Trophoblast cell (in vitro differentiated cells and primary cell): ENCODE measurements around the gene TCHP.

Source experiments
- DNase-seq, 2 donors: peaks; one replicate each; pipeline ENCODE4 v3.0.0-alpha.2; 2016
- H2AFZ ChIP-seq: 2 replicates; pipeline ENCODE4 v1.6.1; 2013; ENCODE audit warnings: low read length, moderate library complexity, mild to moderate bottlenecking; ENCODE audit not compliant: insufficient read depth, poor library complexity
- H2AK5ac ChIP-seq: 2 replicates; pipeline ENCODE4 v1.6.1; 2013; ENCODE audit warnings: mild to moderate bottlenecking, low read length
- H2BK120ac ChIP-seq: 2 replicates; pipeline ENCODE4 v1.6.1; 2013; ENCODE audit warnings: low read length, mild to moderate bottlenecking, moderate library complexity; ENCODE audit not compliant: insufficient read depth, poor library complexity
- H2BK12ac ChIP-seq: 2 replicates; pipeline ENCODE4 v1.6.1; 2013; ENCODE audit warnings: mild to moderate bottlenecking, low read length, moderate library complexity
- H2BK5ac ChIP-seq: 2 replicates; pipeline ENCODE4 v1.6.1; 2013; ENCODE audit warnings: low read length, low read depth, moderate library complexity, mild to moderate bottlenecking; ENCODE audit not compliant: poor library complexity
- H3K14ac ChIP-seq: 2 replicates; pipeline ENCODE4 v1.6.1; 2013; ENCODE audit warnings: mild to moderate bottlenecking, low read length
- H3K18ac ChIP-seq: 2 replicates; pipeline ENCODE4 v1.6.1; 2013; ENCODE audit warnings: mild to moderate bottlenecking, low read length
- H3K23ac ChIP-seq: 2 replicates; pipeline ENCODE4 v1.6.1; 2013; ENCODE audit warnings: low read length
- H3K27ac ChIP-seq: 2 replicates; pipeline ENCODE4 v1.5.1; 2013; ENCODE audit warnings: low read depth, mild to moderate bottlenecking, inconsistent platforms, low read length, moderate library complexity
- H3K27me3 ChIP-seq: 2 replicates; pipeline ENCODE4 v1.6.1; 2013; ENCODE audit warnings: inconsistent platforms, mild to moderate bottlenecking, low read length, moderate library complexity; ENCODE audit not compliant: insufficient read depth
- H3K36me3 ChIP-seq, 2 experiments: 1 replicate in 1 of 2; 2 replicates in 1 of 2; pipeline ENCODE4 v1.6.1; 2013; ENCODE audit warnings: low read length in 2 of 2, mild to moderate bottlenecking in 2 of 2, moderate library complexity in 1 of 2; ENCODE audit not compliant: insufficient read depth in 2 of 2, control insufficient read depth in 1 of 2
- H3K4ac ChIP-seq: 2 replicates; pipeline ENCODE4 v1.6.1; 2013; ENCODE audit warnings: low read depth, mild to moderate bottlenecking, low read length, moderate library complexity
- H3K4me1 ChIP-seq, 2 experiments: 1 replicate in 1 of 2; 2 replicates in 1 of 2; pipeline ENCODE4 v1.6.1; 2013; ENCODE audit warnings: low read length in 2 of 2, mild to moderate bottlenecking in 2 of 2, moderate library complexity in 1 of 2; ENCODE audit not compliant: insufficient read depth in 2 of 2, control insufficient read depth in 1 of 2
- H3K4me2 ChIP-seq: 2 replicates; pipeline ENCODE4 v1.6.1; 2013; ENCODE audit warnings: inconsistent platforms, mild to moderate bottlenecking, low read length, moderate library complexity
- H3K4me3 ChIP-seq: 2 replicates; pipeline ENCODE4 v1.5.1; 2013; ENCODE audit warnings: mild to moderate bottlenecking, low read depth, low read length, inconsistent platforms
- H3K79me1 ChIP-seq: one replicate; pipeline ENCODE4 v1.6.1; 2013; ENCODE audit warnings: low read length
- H3K79me2 ChIP-seq: 2 replicates; pipeline ENCODE4 v1.6.1; 2013; ENCODE audit warnings: low read length, mild to moderate bottlenecking; ENCODE audit not compliant: control insufficient read depth, insufficient read depth, poor library complexity
- H3K9ac ChIP-seq: 2 replicates; pipeline ENCODE4 v1.6.1; 2013; ENCODE audit warnings: mild to moderate bottlenecking, low read length
- H3K9me3 ChIP-seq: 2 replicates; pipeline ENCODE4 v1.6.1; 2013; ENCODE audit warnings: low read depth, mild to moderate bottlenecking, control low read depth, inconsistent platforms, low read length; ENCODE audit not compliant: insufficient read depth
- H4K12ac ChIP-seq: 2 replicates; pipeline ENCODE4 v1.6.1; 2013; ENCODE audit warnings: low read depth, mild to moderate bottlenecking, low read length, moderate library complexity
- H4K8ac ChIP-seq: 2 replicates; pipeline ENCODE4 v1.6.1; 2013; ENCODE audit warnings: low read depth, mild to moderate bottlenecking, low read length, moderate library complexity
- H4K91ac ChIP-seq: one replicate; pipeline ENCODE4 v1.6.1; 2013; ENCODE audit warnings: low read depth, mild to moderate bottlenecking, low read length, moderate library complexity
- WGBS: extraction: QIAGEN DNeasy Blood & Tissue Kit; methylation state at CpG from one replicate; pipeline ENCODE4 v1.1.7; 2013; ENCODE audit warnings: missing lambda C conversion rate; ENCODE audit not compliant: insufficient read length, insufficient coverage; ENCODE audit errors: extremely low coverage; 5-methylcytosine and 5-hydroxymethylcytosine counted together

Gene TCHP

GRCh38 chr12:109912855-109913321 is 12.8 kb downstream of the TCHP start:
- Histone ChIP-seq H3K9ac (no peak overlapping the region), H2BK5ac (no peak overlapping the region), H2BK12ac (no peak overlapping the region), H4K12ac (no peak overlapping the region), H3K4me1 (no peaks in the 10 kb centered on the region), H3K18ac (no peak overlapping the region), H4K8ac (no peak overlapping the region), H2AK5ac (no peak overlapping the region), H3K4ac (no peak overlapping the region), H3K79me1 (no peaks in the 10 kb centered on the region), H4K91ac (no peak overlapping the region), H3K23ac (no peak overlapping the region), H3K27ac (no peak overlapping the region), H2BK120ac (no peak overlapping the region), H2AFZ (no peak overlapping the region), H3K36me3 (peaks cover 43 to 59% of the 10 kb centered on the region in 2 experiments), H3K4me2 (no peak overlapping the region), H3K14ac (no peak overlapping the region), H3K4me3 (no peak overlapping the region), H3K27me3 (no peaks in the 10 kb centered on the region), H3K9me3 (no peaks in the 10 kb centered on the region), H3K79me2 (no peaks in the 10 kb centered on the region)
- DNase-seq = no peak
- WGBS = no CpG with 5 or more reads among the region's 12 CpGs

GRCh38 chr12:109914461-109914860 is 14.4 kb downstream of the TCHP start:
- Histone ChIP-seq H3K9ac (no peak overlapping the region), H2AFZ (no peak overlapping the region), H2BK12ac (no peak overlapping the region), H3K23ac (no peak overlapping the region), H2AK5ac (no peak overlapping the region), H3K4ac (no peak overlapping the region), H2BK5ac (no peak overlapping the region), H4K12ac (no peak overlapping the region), H3K4me2 (no peak overlapping the region), H3K27me3 (no peaks in the 10 kb centered on the region), H3K36me3 (peaks cover 36 to 49% of the 10 kb centered on the region in 2 experiments), H3K79me2 (no peaks in the 10 kb centered on the region), H3K9me3 (no peaks in the 10 kb centered on the region), H3K18ac (no peak overlapping the region), H2BK120ac (no peak overlapping the region), H3K14ac (no peak overlapping the region), H3K27ac (no peak overlapping the region), H4K91ac (no peak overlapping the region), H4K8ac (no peak overlapping the region), H3K4me1 (no peaks in the 10 kb centered on the region), H3K4me3 (no peak overlapping the region), H3K79me1 (no peaks in the 10 kb centered on the region)
- DNase-seq = no peak
- WGBS = no CpG with 5 or more reads among the region's 16 CpGs

GRCh38 chr12:109915171-109916040 is 15.3 kb downstream of the TCHP start:
- H2BK5ac ChIP-seq = no peak overlapping the region
- no peak overlapping the region for H2AFZ ChIP-seq
- DNase-seq = peak; percentile 24 to 60
- H2BK12ac ChIP-seq = no peak overlapping the region
- no peaks in the 10 kb centered on the region for H3K4me1 ChIP-seq
- no peak overlapping the region for H3K9ac ChIP-seq
- WGBS = no CpG with 5 or more reads among the region's 26 CpGs
- no peaks in the 10 kb centered on the region for H3K79me2 ChIP-seq
- peaks cover 36 to 46% of the 10 kb centered on the region in 2 experiments for H3K36me3 ChIP-seq
- no peak overlapping the region for H2AK5ac ChIP-seq
- H3K27ac ChIP-seq = no peak overlapping the region
- H4K91ac ChIP-seq = no peak overlapping the region
- no peak overlapping the region for H4K12ac ChIP-seq
- H3K18ac ChIP-seq = no peak overlapping the region
- no peak overlapping the region for H3K14ac ChIP-seq
- H3K79me1 ChIP-seq = no peaks in the 10 kb centered on the region
- H3K27me3 ChIP-seq = no peaks in the 10 kb centered on the region
- no peak overlapping the region for H3K23ac ChIP-seq
- no peak overlapping the region for H3K4ac ChIP-seq
- no peak overlapping the region for H3K4me2 ChIP-seq
- no peak overlapping the region for H2BK120ac ChIP-seq
- H4K8ac ChIP-seq = no peak overlapping the region
- no peak overlapping the region for H3K4me3 ChIP-seq
- H3K9me3 ChIP-seq = no peaks in the 10 kb centered on the region

- Histone ChIP-seq H3K79me1 (no peaks in the 10 kb centered on the region), H3K4ac (no peak overlapping the region), H2BK12ac (no peak overlapping the region), H4K91ac (no peak overlapping the region), H3K9me3 (no peaks in the 10 kb centered on the region), H2AFZ (no peak overlapping the region), H2BK120ac (no peak overlapping the region), H3K4me1 (no peaks in the 10 kb centered on the region), H3K4me2 (no peak overlapping the region), H3K4me3 (peak overlapping the region; percentile 8), H3K36me3 (peaks cover 32 to 44% of the 10 kb centered on the region in 2 experiments), H2AK5ac (no peak overlapping the region), H2BK5ac (no peak overlapping the region), H4K8ac (no peak overlapping the region), H3K27me3 (no peaks in the 10 kb centered on the region), H3K9ac (no peak overlapping the region), H4K12ac (no peak overlapping the region), H3K79me2 (no peaks in the 10 kb centered on the region), H3K18ac (no peak overlapping the region), H3K23ac (no peak overlapping the region), H3K27ac (no peak overlapping the region), H3K14ac (no peak overlapping the region)
- DNase-seq = no peak
- WGBS = no CpG with 5 or more reads among the region's 4 CpGs
Measured at GRCh38 chr12:109916045-109916444, 16.0 kb downstream of the TCHP start.
